RCC 7860 (cell line): ENCODE results near the gene PCDHB12.
"Not testable (repeated sequence)": the region's sequence is repeated elsewhere in the genome, so short reads cannot be mapped to it uniquely, and the experiment has no call there.

Experiments
- DNase-seq: peaks from one replicate; pipeline ENCODE4 v3.0.0-alpha.2; 2015; ENCODE audit warnings: low spot score
- FAIRE-seq: peaks from 2 replicates; lab custom pipeline; 2012; peaks lifted over from hg19 to GRCh38; lab: Jason Lieb, UNC

Gene PCDHB12

GRCh38 chr5:141201646-141202045 is 6.9 kb upstream of the PCDHB12 start:
- FAIRE-seq, DNase-seq: not testable (repeated sequence)

DNA sequence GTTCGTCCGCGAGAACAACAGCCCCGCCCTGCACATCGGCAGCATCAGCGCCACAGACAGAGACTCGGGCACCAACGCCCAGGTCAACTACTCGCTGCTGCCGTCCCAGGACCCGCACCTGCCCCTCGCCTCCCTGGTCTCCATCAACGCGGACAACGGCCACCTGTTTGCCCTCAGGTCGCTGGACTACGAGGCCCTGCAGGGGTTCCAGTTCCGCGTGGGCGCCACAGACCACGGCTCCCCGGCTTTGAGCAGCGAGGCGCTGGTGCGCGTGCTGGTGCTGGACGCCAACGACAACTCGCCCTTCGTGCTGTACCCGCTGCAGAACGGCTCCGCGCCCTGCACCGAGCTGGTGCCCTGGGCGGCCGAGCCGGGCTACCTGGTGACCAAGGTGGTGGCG is 1.8 kb downstream of the PCDHB12 start:
- FAIRE-seq, DNase-seq: not testable (repeated sequence)

- not testable (repeated sequence) for FAIRE-seq, DNase-seq
Measured at GRCh38 chr5:141210849-141211248, 2.3 kb downstream of the PCDHB12 start.

DNA sequence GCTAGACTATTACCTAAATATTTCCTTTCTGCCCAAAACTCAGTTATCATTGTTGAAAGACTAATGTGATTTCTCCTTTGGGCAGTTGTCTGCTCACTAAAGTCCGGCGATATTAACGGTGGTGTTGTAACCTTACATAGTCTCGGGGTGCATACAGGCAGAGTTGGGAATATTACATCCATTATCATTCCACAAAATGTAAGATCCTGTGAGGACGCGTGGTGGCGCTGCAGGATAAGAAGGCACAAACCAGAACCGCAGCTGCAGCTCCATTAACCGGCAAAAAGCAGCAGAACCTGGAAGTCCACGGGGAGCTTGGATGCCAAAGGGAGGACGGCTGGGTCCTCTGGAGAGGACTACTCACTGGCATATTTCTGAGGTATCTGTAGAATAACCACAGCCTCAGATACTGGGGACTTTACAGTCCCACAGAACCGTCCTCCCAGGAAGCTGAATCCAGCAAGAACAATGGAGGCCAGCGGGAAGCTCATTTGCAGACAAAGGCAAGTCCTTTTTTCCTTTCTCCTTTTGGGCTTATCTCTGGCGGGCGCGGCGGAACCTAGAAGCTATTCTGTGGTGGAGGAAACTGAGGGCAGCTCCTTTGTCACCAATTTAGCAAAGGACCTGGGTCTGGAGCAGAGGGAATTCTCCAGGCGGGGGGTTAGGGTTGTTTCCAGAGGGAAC is 5.3 kb downstream of the PCDHB12 start, which contains the start of gene PCDHB13:
Gene PCDHB13 (plus strand): TSS at position 264 of the 684 bp plus-strand sequence. CDS start 205 bp downstream, at position 469.
- not testable (repeated sequence) for FAIRE-seq, DNase-seq

DNA sequence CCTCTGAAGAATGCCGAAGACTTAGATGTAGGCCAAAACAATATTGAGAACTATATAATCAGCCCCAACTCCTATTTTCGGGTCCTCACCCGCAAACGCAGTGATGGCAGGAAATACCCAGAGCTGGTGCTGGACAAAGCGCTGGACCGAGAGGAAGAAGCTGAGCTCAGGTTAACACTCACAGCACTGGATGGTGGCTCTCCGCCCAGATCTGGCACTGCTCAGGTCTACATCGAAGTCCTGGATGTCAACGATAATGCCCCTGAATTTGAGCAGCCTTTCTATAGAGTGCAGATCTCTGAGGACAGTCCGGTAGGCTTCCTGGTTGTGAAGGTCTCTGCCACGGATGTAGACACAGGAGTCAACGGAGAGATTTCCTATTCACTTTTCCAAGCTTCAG is 6.1 kb downstream of the PCDHB12 start:
- not testable (repeated sequence) for FAIRE-seq, DNase-seq

GRCh38 chr5:141215504-141215903 is 7.0 kb downstream of the PCDHB12 start:
- not testable (repeated sequence) for DNase-seq, FAIRE-seq

DNA sequence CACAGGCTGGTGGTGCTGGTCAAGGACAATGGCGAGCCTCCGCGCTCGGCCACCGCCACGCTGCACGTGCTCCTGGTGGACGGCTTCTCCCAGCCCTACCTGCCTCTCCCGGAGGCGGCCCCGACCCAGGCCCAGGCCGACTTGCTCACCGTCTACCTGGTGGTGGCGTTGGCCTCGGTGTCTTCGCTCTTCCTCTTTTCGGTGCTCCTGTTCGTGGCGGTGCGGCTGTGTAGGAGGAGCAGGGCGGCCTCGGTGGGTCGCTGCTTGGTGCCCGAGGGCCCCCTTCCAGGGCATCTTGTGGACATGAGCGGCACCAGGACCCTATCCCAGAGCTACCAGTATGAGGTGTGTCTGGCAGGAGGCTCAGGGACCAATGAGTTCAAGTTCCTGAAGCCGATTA is 7.5 kb downstream of the PCDHB12 start:
- DNase-seq, FAIRE-seq: not testable (repeated sequence)

GRCh38 chr5:141223112-141223783 is 14.7 kb downstream of the PCDHB12 start, which contains the start of gene PCDHB14:
Gene PCDHB14, plus strand, starts transcription at chr5:141223343. Its CDS starts 163 bp downstream, at chr5:141223506.
- FAIRE-seq (peak; percentile 18), DNase-seq (peak; percentile 23)

DNA sequence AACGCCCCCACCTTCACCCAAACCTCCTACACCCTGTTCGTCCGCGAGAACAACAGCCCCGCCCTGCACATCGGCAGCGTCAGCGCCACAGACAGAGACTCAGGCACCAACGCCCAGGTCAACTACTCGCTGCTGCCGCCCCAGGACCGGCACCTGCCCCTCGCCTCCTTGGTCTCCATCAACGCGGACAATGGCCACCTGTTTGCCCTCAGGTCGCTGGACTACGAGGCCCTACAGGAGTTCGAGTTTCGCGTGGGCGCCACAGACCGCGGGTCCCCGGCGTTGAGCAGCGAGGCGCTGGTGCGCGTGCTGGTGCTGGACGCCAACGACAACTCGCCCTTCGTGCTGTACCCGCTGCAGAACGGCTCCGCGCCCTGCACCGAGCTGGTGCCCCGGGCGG is 16.3 kb downstream of the PCDHB12 start:
- FAIRE-seq, DNase-seq: not testable (repeated sequence)

GRCh38 chr5:141225421-141225820 is 16.9 kb downstream of the PCDHB12 start:
- FAIRE-seq, DNase-seq: not testable (repeated sequence)

DNA sequence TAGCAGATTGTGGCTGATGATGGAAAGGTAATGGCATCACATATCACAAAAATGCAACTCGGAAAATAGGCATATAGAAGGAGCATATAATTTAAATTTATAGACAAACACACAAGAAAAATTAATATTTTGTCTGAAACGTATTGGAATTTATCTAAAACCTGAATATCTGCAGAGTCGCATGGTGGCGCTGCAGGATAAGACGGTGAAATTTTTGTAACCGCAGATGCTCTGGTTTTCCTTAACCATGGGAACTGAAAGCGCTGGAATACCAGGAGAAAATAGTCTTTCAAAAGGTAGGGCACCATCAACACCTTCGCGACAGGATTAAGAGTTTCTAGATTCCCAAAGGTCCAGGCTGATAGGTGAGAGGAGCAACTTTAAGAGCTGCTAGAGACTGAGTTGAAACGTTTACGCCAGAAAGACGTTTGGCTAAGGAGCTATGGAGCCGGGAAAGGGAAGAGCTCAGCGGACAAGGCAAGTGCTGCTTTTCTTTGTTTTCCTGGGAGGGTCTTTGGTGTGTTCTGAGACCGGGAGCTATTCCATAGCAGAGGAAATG is 25.7 kb downstream of the PCDHB12 start:
- no peak for FAIRE-seq
- DNase-seq, result no peak

DNA sequence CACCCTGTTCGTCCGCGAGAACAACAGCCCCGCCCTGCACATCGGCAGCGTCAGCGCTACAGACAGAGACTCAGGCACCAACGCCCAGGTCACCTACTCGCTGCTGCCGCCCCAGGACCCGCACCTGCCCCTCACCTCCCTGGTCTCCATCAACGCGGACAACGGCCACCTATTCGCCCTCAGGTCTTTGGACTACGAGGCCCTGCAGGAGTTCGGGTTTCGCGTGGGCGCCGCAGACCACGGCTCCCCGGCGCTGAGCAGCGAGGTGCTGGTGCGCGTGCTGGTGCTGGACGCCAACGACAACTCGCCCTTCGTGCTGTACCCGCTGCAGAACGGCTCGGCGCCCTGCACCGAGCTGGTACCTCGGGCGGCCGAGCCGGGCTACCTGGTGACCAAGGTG is 27.4 kb downstream of the PCDHB12 start:
- not testable (repeated sequence) for FAIRE-seq, DNase-seq

- FAIRE-seq, result no peak
- no peak for DNase-seq
Measured at GRCh38 chr5:141236516-141237313, 28.2 kb downstream of the PCDHB12 start.

DNA sequence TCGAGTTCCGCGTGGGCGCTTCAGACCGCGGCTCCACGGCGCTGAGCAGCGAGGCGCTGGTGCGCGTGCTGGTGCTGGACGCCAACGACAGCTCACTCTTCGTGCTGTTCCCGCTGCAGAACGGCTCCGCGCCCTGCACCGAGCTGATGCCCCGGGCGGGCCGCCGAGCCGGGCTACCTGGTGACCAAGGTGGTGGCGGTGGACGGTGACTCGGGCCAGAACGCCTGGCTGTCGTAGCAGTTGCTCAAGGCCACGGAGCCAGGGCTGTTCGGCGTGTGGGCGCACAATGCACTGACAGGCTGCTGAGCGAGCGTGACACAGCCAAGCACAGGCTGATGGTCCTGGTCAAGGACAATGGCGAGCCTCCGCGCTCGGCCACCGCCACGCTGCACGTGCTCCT is 33.0 kb downstream of the PCDHB12 start:
- no peak for FAIRE-seq
- no peak for DNase-seq

GRCh38 chr5:141245250-141245717 is 36.8 kb downstream of the PCDHB12 start, which contains the start of gene PCDHB15:
Gene PCDHB15, plus strand, starts transcription at chr5:141245395. Its CDS starts 184 bp downstream, at chr5:141245579.
- no peak for FAIRE-seq
- no peak for DNase-seq

DNA sequence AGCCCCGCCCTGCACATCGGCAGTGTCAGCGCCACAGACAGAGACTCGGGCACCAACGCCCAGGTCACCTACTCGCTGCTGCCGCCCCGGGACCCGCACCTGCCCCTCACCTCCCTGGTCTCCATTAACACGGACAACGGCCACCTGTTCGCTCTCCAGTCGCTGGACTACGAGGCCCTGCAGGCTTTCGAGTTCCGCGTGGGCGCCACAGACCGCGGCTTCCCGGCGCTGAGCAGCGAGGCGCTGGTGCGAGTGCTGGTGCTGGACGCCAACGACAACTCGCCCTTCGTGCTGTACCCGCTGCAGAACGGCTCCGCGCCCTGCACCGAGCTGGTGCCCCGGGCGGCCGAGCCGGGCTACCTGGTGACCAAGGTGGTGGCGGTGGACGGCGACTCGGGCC is 38.5 kb downstream of the PCDHB12 start:
- FAIRE-seq, DNase-seq: not testable (repeated sequence)

DNA sequence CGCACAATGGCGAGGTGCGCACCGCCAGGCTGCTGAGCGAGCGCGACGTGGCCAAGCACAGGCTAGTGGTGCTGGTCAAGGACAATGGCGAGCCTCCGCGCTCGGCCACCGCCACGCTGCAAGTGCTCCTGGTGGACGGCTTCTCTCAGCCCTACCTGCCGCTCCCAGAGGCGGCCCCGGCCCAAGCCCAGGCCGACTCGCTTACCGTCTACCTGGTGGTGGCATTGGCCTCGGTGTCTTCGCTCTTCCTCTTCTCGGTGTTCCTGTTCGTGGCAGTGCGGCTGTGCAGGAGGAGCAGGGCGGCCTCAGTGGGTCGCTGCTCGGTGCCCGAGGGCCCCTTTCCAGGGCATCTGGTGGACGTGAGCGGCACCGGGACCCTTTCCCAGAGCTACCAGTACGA is 38.9 kb downstream of the PCDHB12 start:
- DNase-seq, FAIRE-seq: not testable (repeated sequence)

- DNase-seq (no peak), FAIRE-seq (no peak)
Measured at GRCh38 chr5:141250576-141250975, 42.1 kb downstream of the PCDHB12 start.

GRCh38 chr5:141258464-141258863 is 49.9 kb downstream of the PCDHB12 start:
- FAIRE-seq, result no peak

DNA sequence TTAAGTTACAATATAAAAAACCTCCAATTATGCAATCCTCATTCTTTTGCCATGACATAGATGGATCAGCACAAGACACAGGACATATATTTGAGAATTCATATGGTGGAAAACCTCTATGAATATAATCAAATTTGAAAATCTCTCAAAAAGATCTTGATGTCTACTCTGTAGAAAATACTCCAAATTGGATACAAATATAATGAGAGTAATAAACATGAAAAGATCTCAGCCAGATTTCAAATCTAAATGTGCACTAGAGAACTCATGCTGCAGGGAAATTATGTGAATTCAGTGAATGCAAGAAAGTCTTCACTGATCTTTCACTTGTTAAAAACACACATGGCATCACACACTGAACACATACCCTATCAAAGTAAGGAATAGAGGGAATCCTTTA is 50.4 kb downstream of the PCDHB12 start:
- no peak for FAIRE-seq
- DNase-seq, result no peak

More at GRCh38 chr5:141258464-141258863, 49.9 kb downstream of the PCDHB12 start:
- DNase-seq, result no peak
